OCI-M1 (cell line): Measurements from ENCODE around the gene ITK.

Source experiments
- DNase-seq: peaks from one replicate; lab custom pipeline; 2025; lab: John Stamatoyannopoulos, UW

The ITK gene

GRCh38 chr5:157283434-157283833 lies 102.8 kb downstream of the ITK start:
- DNase-seq = no peak

GRCh38 chr5:157284458-157285212 lies 104.0 kb downstream of the ITK start:
- no peak for DNase-seq

GRCh38 chr5:157285310-157286035 lies 104.8 kb downstream of the ITK start:
- DNase-seq = no peak

GRCh38 chr5:157286761-157287211 lies 106.1 kb downstream of the ITK start:
- no peak for DNase-seq

- DNase-seq = peak; percentile 65
Observed at GRCh38 chr5:157288405-157289163, 107.9 kb downstream of the ITK start.

GRCh38 chr5:157289164-157289819 lies 108.7 kb downstream of the ITK start:
- DNase-seq = no peak

- no peak for DNase-seq
Observed at GRCh38 chr5:157290156-157290980, 109.7 kb downstream of the ITK start.

GRCh38 chr5:157290981-157291711 lies 110.5 kb downstream of the ITK start:
- peak; percentile 35 for DNase-seq

GRCh38 chr5:157292599-157292998 lies 112.0 kb downstream of the ITK start:
- no peak for DNase-seq

GRCh38 chr5:157294407-157295091 lies 113.9 kb downstream of the ITK start:
- no peak for DNase-seq

GRCh38 chr5:157295247-157295646 lies 114.6 kb downstream of the ITK start:
- no peak for DNase-seq

- DNase-seq = no peak
Observed at GRCh38 chr5:157300564-157300963, 119.9 kb downstream of the ITK start.

GRCh38 chr5:157301066-157301465 lies 120.4 kb downstream of the ITK start:
- no peak for DNase-seq

- DNase-seq = no peak
Observed at GRCh38 chr5:157303023-157303422, 122.4 kb downstream of the ITK start.

GRCh38 chr5:157303667-157304327 lies 123.2 kb downstream of the ITK start:
- DNase-seq = no peak
